GM12878 (cell line): ENCODE measurements around the gene NSMCE1. TPM values are rescaled to one million over a fixed set of nuclear protein-coding genes. Genes with fewer than 3 reads are reported as not detected.

Experiments
- GATAD2B ChIP-seq: fragments of 450-650 bp; conservative IDR thresholded peaks from 2 replicates; pipeline ENCODE4 v1.6.1; 2017; ENCODE audit warnings: low read depth, mild to moderate bottlenecking, moderate library complexity
- IRF3 ChIP-seq: fragments of 450-650 bp; IDR thresholded peaks from 2 replicates; pipeline ENCODE4 v1.6.1; 2014; ENCODE audit warnings: mild to moderate bottlenecking
- MTA2 ChIP-seq: fragments of 450-650 bp; IDR thresholded peaks from 2 replicates; pipeline ENCODE4 v1.6.1; 2016; ENCODE audit warnings: low read depth, mild to moderate bottlenecking, moderate library complexity
- NFXL1 ChIP-seq: fragments of 450-650 bp; IDR thresholded peaks from 2 replicates; pipeline ENCODE4 v1.6.1; 2017; ENCODE audit warnings: antibody characterized with exemption, mild to moderate bottlenecking, borderline replicate concordance
- NR2F1 ChIP-seq: fragments of 450-650 bp; conservative IDR thresholded peaks from 2 replicates; pipeline ENCODE4 v1.6.1; 2017; ENCODE audit warnings: mild to moderate bottlenecking
- POLR2A ChIP-seq: IDR thresholded peaks from 2 replicates; pipeline ENCODE4 v1.6.1; 2011; ENCODE audit warnings: low read depth, mild to moderate bottlenecking, low read length
- REST ChIP-seq: IDR thresholded peaks from 2 replicates; pipeline ENCODE4 v1.6.1; 2012; ENCODE audit warnings: mild to moderate bottlenecking, low read depth, low read length
- SPI1 ChIP-seq: IDR thresholded peaks from 2 replicates; pipeline ENCODE4 v1.6.1; 2011; ENCODE audit warnings: low read depth, mild to moderate bottlenecking, low read length, moderate library complexity, borderline replicate concordance; ENCODE audit not compliant: insufficient read depth
- TARDBP ChIP-seq: IDR thresholded peaks from 2 replicates; pipeline ENCODE4 v1.6.1; 2016; ENCODE audit warnings: borderline replicate concordance
- ZBTB40 ChIP-seq: fragments of 450-650 bp; IDR thresholded peaks from 2 replicates; pipeline ENCODE4 v1.6.1; 2016; ENCODE audit warnings: mild to moderate bottlenecking, moderate library complexity, borderline replicate concordance
- polyA plus RNA-seq, 11 experiments: library from polyadenylated mRNA; depleted of rRNA in 4 of 11; unstranded in 6 of 11; stranded (reverse) in 5 of 11; fragments of >200 nt; fragmentation: Nextera tagmentation in 4 of 11; fragmentation: Illumina TruSeq in 1 of 11; extraction: Ambion mirVana in 4 of 11; extraction: Trizol in 1 of 11; gene quantifications; 1 replicate in 1 of 11; 2 replicates in 10 of 11; pipeline versions ENCODE4 v1.2.1 to v1.2.3, GENCODE V29; 2011 to 2016; ENCODE audit warnings: inconsistent platforms in 2 of 11, missing spikeins in 2 of 11, low read depth in 1 of 11
- total RNA-seq, 4 experiments: library from RNA; depleted of rRNA in 3 of 4; stranded (reverse); fragments of >200 nt in 3 of 4; fragmentation: Illumina TruSeq in 1 of 4; extraction: Trizol in 1 of 4; gene quantifications; 2 replicates each; pipeline versions ENCODE4 v1.2.1 to v1.2.3, GENCODE V29; 2013 to 2021

The NSMCE1 gene
- total and polyA plus RNA-seq, 10 of the 15 experiments (the other 5 are each of a cell fraction or from before 2014, with no cell fraction given) = 54.0 to 214 (median 71.4) TPM

GRCh38 chr16:27198451-27199234 is 69.9 kb downstream of the NSMCE1 start (continued):
- no peak for TF ChIP-seq ZBTB40
- no peak for TF ChIP-seq MTA2
- TF ChIP-seq NFXL1 = no peak
- no peak for TF ChIP-seq TARDBP
- no peak for TF ChIP-seq NR2F1
- TF ChIP-seq SPI1 = no peak
- no peak for TF ChIP-seq POLR2A
- no peak for TF ChIP-seq IRF3
- TF ChIP-seq REST = no peak
- TF ChIP-seq GATAD2B = no peak
- TF ChIP-seq, all 136 proteins: peak for 0
